Measurements from ENCODE around the gene HCFC2. TPM values are rescaled to one million over a fixed set of nuclear protein-coding genes. Genes with fewer than 3 reads are reported as not detected.
A peak's percentile ranks its signal among the peaks of the same experiment; 100 is the strongest.

HCFC2 gene
- total and polyA plus RNA-seq, 4 donors, result 5.8 to 17.4 (median 9.9) TPM

DNA sequence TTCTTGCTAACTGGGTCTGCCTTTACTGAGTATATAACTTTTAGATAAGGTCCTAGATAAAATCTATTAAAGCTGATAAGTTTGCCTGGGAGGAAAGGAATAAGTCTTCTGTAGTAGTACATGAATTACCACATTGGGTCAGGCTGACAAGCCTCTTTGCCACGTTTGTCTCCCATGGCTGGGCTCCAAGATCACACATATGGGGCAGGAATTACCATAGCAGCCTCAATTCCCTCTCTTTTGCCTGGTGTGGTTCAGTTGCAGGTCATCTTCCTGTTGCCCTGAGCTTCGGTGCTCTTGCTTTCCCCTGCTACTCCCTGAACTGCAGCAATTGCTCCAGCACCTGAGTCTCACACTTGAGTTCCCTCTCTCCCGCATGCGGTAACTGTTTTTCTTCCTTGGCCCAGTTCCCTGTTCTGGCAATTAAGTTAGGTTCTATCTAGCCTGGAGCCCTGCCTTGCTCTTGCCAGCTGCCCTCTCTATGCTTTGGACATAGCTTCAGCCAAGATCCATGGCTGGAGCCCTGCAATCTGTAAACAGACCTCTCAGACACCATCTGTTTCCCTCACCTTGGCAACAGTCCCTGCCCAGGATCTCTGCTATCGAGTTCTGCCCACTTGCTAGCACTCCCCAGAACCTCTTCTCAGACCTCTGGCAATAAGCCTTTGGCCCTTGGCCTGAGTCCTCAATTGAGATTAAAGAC lies 8.5 kb upstream of the HCFC2 start (continued):
- TF ChIP-seq, protein P1, sequence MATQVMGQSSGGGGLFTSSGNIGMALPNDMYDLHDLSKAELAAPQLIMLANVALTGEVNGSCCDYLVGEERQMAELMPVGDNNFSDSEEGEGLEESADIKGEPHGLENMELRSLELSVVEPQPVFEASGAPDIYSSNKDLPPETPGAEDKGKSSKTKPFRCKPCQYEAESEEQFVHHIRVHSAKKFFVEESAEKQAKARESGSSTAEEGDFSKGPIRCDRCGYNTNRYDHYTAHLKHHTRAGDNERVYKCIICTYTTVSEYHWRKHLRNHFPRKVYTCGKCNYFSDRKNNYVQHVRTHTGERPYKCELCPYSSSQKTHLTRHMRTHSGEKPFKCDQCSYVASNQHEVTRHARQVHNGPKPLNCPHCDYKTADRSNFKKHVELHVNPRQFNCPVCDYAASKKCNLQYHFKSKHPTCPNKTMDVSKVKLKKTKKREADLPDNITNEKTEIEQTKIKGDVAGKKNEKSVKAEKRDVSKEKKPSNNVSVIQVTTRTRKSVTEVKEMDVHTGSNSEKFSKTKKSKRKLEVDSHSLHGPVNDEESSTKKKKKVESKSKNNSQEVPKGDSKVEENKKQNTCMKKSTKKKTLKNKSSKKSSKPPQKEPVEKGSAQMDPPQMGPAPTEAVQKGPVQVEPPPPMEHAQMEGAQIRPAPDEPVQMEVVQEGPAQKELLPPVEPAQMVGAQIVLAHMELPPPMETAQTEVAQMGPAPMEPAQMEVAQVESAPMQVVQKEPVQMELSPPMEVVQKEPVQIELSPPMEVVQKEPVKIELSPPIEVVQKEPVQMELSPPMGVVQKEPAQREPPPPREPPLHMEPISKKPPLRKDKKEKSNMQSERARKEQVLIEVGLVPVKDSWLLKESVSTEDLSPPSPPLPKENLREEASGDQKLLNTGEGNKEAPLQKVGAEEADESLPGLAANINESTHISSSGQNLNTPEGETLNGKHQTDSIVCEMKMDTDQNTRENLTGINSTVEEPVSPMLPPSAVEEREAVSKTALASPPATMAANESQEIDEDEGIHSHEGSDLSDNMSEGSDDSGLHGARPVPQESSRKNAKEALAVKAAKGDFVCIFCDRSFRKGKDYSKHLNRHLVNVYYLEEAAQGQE (IDR thresholded peaks at IDR 0.05), result no peak
- TF ChIP-seq HNF4G (IDR thresholded peaks at IDR 0.05), result no peak

DNA sequence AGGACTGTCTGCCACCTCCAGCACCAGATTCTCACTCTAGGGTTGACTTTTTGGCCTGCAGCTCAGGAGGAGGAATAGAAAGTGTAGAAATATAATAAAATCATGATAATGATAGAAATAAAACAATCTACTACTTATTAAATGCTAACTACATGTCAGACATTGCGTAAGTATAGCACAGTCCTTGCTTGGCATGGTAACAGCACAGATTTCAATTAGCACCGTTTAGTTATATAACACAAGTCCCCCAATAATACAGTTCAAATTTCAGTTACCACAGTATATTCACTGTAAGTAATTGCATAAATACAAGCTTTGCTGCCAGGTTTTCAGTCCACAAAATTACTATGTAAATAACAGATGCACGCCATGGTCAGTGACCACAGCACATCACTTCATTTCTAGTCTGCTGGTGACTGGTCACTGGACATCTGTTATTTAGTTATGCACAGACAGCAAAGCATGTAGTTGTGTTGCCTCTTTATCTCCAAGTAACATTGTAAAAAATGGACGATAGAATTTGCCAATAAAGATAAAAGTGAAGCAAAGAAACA lies 7.8 kb upstream of the HCFC2 start:
- 33% methylated on average over 4 of the region's 4 CpGs for WGBS
- no peaks in the 10 kb centered on the region for H3K27me3 ChIP-seq (ENCODE audit: control insufficient read depth in 4 of 4, insufficient read depth in 4 of 4, low read length in 3 of 4)
- H3K4me3 ChIP-seq (ENCODE audit: low read depth in 1 of 3, low read length in 3 of 3), result no peak overlapping the region
- H3K4me1 ChIP-seq (ENCODE audit: control insufficient read depth in 4 of 4, insufficient read depth in 4 of 4, low read length in 3 of 4), result peaks cover 0 to 17% (median 15%) of the 10 kb centered on the region in 4 donors
- H3K36me3 ChIP-seq (ENCODE audit: control insufficient read depth in 4 of 4, insufficient read depth in 3 of 4, low read depth in 1 of 4, low read length in 3 of 4), result no peaks in the 10 kb centered on the region
- no peaks in the 10 kb centered on the region for H3K9me3 ChIP-seq (ENCODE audit: control insufficient read depth in 4 of 4, low read length in 3 of 4)
- no peak for DNase-seq (ENCODE audit: low spot score)
- H3K27ac ChIP-seq (ENCODE audit: low read depth in 1 of 2, low read length in 2 of 2), result peak overlapping the region in 1 of 2 donors; percentile 9
- H3K9ac ChIP-seq (ENCODE audit: low read depth in 1 of 2, low read length in 2 of 2), result no peak overlapping the region
- TF ChIP-seq JUND (IDR thresholded peaks at IDR 0.05) (no peak), RAD21 (IDR thresholded peaks at IDR 0.05) (no peak), GABPA (IDR thresholded peaks at IDR 0.05 in 1 of 2, conservative IDR thresholded peaks at IDR 0.05 in 1 of 2) (no peak), TAF1 (conservative IDR thresholded peaks at IDR 0.05) (no peak), YY1 (IDR thresholded peaks at IDR 0.05) (no peak), HNF4G (IDR thresholded peaks at IDR 0.05) (no peak), HNF4A (conservative IDR thresholded peaks at IDR 0.05) (no peak)
- TF ChIP-seq, protein P2, sequence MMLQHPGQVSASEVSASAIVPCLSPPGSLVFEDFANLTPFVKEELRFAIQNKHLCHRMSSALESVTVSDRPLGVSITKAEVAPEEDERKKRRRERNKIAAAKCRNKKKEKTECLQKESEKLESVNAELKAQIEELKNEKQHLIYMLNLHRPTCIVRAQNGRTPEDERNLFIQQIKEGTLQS (IDR thresholded peaks at IDR 0.05), result no peak
- TF ChIP-seq, protein P3, sequence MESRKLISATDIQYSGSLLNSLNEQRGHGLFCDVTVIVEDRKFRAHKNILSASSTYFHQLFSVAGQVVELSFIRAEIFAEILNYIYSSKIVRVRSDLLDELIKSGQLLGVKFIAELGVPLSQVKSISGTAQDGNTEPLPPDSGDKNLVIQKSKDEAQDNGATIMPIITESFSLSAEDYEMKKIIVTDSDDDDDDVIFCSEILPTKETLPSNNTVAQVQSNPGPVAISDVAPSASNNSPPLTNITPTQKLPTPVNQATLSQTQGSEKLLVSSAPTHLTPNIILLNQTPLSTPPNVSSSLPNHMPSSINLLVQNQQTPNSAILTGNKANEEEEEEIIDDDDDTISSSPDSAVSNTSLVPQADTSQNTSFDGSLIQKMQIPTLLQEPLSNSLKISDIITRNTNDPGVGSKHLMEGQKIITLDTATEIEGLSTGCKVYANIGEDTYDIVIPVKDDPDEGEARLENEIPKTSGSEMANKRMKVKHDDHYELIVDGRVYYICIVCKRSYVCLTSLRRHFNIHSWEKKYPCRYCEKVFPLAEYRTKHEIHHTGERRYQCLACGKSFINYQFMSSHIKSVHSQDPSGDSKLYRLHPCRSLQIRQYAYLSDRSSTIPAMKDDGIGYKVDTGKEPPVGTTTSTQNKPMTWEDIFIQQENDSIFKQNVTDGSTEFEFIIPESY (IDR thresholded peaks at IDR 0.05), result no peak
- TF ChIP-seq, protein P4, sequence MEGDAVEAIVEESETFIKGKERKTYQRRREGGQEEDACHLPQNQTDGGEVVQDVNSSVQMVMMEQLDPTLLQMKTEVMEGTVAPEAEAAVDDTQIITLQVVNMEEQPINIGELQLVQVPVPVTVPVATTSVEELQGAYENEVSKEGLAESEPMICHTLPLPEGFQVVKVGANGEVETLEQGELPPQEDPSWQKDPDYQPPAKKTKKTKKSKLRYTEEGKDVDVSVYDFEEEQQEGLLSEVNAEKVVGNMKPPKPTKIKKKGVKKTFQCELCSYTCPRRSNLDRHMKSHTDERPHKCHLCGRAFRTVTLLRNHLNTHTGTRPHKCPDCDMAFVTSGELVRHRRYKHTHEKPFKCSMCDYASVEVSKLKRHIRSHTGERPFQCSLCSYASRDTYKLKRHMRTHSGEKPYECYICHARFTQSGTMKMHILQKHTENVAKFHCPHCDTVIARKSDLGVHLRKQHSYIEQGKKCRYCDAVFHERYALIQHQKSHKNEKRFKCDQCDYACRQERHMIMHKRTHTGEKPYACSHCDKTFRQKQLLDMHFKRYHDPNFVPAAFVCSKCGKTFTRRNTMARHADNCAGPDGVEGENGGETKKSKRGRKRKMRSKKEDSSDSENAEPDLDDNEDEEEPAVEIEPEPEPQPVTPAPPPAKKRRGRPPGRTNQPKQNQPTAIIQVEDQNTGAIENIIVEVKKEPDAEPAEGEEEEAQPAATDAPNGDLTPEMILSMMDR (IDR thresholded peaks at IDR 0.05; ENCODE audit: low read depth, low read length, missing input control), result no peak

All from liver (tissue), 9 donors.